ENCODE measurements around the gene MT1A.

The MT1A gene

GRCh38 chr16:56632156-56632847 is 6.2 kb upstream of the MT1A start, which contains the start of gene MT1M:
TSS of gene MT1M (plus strand) at chr16:56632659. CDS start at chr16:56632732, 73 bp downstream.
- DNase-seq: no peak

- no peak for DNase-seq
Measured at GRCh38 chr16:56632848-56633365, 5.6 kb upstream of the MT1A start.

GRCh38 chr16:56633535-56633934 is 4.9 kb upstream of the MT1A start:
- DNase-seq: no peak

GRCh38 chr16:56634715-56635440 is 3.6 kb upstream of the MT1A start:
- no peak for DNase-seq

- no peak for DNase-seq
Measured at GRCh38 chr16:56635441-56635967, 3.0 kb upstream of the MT1A start.

GRCh38 chr16:56636616-56637413 is 1.7 kb upstream of the MT1A start:
- no peak for DNase-seq

GRCh38 chr16:56639045-56639444 is 579 bp downstream of the MT1A start:
- no peak for DNase-seq

GRCh38 chr16:56640076-56640475 is 1.6 kb downstream of the MT1A start:
- no peak for DNase-seq

DNA sequence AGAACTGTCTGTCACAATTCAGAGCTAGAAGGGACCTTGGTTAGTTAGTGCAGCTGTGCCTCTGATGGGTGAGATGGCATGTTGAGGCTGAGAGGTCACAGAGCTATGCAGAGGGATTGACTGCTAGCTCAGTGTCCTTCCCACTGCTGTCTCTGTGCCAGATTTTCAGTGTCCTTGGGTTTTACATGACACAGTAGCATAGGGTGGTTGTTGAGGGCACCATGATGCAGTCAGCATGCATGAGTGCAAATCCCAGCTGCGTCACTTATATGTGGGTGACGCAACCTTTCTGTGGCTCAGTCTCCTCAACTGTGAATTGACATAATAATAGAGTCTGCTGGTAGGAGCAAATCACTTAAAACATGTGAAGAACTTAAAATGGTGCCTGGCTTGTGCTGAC is 2.7 kb downstream of the MT1A start:
- DNase-seq: no peak

DNA sequence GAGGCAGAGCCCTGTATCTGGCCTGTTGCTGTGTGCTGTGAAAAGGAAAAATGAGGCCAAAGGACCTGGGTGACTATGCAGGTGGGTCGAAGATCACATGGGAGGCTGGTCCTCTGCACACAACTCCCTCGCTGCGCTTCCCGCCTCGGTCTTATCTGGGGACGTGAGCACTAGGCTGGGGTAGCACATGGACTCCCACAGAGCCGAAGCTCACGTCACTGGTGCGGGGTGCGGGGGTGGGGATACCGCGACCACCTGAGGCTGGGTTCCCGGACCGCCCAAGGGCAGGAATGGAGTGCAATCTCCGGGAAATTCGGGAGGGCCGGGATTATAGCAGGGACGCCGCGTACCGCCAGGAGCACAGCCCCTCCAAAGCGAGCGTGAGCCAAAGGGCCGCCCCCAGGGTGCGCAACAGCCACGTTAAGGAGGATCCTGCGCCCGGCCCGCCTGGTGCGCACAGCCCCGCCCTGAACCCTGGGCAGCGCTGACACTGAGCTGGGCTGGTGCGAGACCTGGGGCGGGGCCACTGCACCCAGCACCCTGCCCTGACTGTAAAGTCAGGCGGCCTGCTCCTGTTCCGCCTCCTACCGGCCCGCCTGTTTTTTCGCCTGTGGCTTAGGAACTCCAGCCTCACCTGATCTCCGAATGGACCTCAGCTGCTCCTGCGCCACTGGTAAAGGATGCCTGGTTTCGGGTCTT is 4.8 kb downstream of the MT1A start:
- peak; percentile 73 to 74 for DNase-seq

GRCh38 chr16:56643833-56644232 is 5.4 kb downstream of the MT1A start:
- no peak for DNase-seq

DNA sequence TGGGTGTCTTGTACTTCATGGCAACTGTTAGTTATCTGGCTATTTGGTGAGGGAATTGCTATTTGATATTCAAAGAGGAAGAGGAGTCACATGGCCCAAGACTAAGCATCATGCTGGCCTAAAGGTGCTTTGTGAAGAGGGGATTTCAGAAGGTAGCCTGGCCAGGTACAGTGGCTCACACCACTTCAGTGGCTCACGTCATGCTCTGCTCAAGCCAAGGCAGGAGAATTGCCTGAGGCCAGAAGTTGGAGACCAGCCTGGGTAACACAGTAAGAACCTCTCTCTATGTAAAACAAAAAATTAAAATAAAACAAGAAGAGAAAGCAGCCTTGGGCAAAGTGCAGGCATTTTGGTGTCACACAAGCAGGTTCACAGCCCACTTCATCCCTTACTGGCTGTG is 6.8 kb downstream of the MT1A start:
- no peak for DNase-seq

DNA sequence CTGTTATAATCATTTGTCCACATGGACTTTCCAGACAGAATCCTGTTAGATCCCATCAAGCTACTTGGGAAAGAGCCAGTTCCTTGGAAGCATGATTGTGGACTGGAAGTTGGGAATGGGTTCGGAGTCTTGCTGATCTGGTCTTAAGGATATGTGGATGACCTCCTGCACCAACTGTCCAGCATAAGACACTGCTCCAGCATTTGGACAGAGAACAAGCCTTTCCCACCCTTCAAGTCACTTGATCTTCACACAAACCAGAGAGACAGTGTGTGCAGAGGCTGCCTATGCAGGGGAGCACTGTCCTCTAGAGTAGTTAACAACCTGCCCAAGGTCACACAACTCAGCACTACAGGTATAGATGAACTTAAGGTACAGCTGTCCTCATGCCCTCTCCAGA is 7.4 kb downstream of the MT1A start:
- no peak for DNase-seq

DNA sequence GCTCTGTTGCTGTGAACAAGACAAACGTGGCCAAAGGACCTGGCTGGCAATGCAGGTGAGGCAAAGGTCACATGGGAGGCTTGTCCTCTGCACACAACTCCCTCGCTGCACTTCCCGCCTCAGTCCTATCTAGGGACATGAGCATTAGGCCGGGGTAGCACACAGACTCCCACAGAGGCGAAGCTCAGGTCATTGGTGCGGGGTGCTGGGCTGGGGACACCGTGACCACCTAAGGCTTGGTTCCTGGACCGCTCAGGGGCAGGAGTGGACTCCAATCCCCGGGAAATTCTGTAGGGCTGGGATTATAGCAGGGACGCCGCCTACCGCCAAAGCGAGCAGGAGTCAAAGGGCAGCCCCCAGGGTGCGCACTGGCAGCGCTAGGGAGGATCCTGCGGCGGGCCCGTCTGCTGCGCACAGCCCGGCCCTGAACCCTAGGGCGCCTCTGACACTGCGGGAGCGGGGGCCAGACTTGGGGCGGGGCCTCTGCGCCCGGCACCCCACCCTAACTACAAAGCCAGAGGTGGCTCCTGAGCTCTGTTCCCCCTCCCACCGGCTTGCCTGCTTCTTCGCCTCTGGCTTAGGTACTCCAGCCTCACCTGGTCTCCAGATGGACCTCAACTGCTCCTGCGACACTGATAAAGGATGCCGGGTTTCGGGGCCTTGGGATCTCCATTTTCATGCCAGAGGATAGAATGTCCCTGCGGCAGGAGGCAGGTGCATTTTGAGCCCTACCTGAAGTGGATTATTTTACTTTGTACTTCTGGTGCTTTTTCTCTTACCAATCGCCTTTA is 9.4 kb downstream of the MT1A start:
- no peak for DNase-seq

GRCh38 chr16:56649271-56649670 is 10.8 kb downstream of the MT1A start:
- DNase-seq: no peak

DNA sequence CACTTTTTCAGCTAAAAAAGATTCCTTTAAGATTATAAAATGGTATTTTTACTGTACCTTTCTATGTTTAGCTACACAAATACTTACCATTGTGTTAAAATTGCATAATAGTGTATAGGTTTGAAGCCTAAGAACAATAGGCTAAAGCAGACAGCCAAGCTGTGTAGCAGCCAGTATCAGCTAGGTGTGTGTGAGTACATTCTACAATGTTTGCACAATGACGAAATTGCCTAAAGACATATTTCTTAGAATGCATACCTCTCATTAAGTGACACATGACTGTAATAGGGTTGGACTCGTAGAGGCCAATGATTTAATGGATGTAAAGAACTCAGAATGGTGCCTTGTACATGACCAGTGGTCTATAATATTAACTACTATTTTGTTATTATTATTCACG is 11.4 kb downstream of the MT1A start:
- no peak for DNase-seq

DNA sequence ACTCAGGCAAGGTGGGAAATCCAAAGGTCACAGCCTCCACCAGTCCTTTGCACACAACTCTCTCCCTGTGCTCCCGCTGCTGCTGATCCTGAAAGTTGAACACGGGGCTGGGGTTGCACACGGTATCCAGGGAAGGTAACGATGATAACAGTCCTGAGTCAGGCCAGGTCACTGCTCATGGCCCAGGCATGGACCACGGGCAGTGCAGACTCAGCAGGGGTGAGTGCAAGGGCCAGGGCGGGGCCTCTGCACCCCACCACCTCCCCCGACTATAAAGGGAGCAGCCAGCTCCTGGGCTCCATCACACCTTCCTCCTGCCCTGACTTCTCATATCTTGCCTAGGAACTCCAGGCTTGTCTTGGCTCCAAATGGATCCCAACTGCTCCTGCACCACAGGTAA is 13.1 kb downstream of the MT1A start, which contains the start of gene MT1B:
Gene MT1B (plus strand): TSS at position 301 of the 400 bp plus-strand sequence. CDS start 68 bp downstream, at position 369.
- DNase-seq: no peak

DNA sequence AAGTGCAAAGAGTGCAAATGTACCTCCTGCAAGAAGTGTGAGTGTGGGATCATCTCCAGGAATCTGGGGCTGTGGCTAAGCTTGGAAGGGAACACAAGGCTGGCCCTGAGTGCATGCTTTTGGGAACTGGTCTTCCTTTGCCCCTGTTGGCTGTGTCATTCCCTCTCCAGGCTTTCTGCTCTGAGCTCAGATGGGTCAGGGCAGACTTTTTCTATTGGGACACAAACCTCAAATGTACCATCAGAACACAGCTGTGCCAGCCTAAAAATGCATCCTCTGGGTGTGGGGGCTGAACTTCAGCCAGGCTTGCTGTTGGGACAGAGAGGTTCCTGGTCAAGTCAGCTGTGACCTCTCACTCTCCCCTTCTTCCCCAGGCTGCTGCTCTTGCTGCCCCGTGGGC is 14.1 kb downstream of the MT1A start:
- no peak for DNase-seq

DNA sequence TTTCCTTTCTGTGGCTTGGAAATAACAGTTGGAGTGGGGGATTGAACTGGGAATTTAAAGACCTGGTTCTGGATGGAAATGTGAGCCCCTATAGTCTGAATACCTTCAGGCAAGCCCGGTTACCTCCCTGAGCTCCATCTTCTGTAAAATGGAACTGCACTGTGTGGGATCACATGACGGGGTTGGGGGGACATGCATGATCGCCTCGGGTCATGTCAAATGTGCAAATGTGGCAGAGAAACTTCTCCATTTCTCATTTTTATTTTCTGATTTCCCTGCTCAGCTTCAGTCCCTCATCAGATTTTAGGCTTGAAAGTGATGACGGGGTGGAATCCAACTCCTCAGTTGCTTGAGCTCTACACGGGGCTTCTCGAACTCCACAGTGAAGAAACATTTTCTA is 14.8 kb downstream of the MT1A start:
- DNase-seq: no peak

DNA sequence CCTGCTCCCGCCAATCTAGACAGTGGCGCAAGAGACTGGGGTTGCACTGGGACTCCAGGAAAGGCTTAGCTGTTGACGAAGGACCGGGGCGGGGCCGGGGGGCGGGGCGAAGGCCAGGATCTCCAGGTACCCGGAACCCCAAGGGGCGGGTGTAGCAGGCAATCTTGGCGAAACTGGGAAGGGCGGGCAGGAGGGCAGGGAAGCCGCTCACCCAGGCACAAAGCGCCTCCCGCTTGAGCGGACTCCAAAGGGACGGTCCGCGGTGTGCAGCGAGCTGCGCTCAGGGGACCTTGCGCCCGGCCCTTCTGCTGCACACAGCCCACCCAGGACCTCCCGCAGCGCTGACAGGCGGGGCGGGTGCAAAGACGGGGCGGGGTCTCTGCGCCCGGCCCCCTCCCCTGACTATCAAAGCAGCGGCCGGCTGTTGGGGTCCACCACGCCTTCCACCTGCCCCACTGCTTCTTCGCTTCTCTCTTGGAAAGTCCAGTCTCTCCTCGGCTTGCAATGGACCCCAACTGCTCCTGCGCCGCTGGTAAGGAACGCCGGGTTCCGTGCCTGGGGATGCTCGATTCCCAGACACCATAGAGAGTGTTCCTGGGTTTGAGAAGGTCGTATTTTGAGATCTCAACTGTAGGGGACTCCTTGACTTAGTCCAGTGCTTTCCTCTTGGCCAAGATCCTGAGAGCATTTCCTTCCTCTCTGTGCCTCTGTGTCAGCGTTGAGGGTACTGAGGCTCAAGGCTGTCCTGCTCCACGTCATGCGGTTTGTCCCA is 19.3 kb downstream of the MT1A start, which contains the start of gene MT1F:
Gene MT1F (plus strand): TSS at position 405 of the 772 bp plus-strand sequence. CDS start 100 bp downstream, at position 505.
- peak; percentile 71 to 75 for DNase-seq

All from inflammatory macrophage treated with lipopolysaccharide for 1 hour (primary cell).